CD8-positive, alpha-beta memory T cell (primary cell): Measurements from ENCODE around the gene POPDC3. TPM values are rescaled to one million over a fixed set of nuclear protein-coding genes. Genes with fewer than 3 reads are reported as not detected.

ENCODE experiments used
- CTCF ChIA-PET: fragments of 350-600 bp; sonication (Branson Sonifier 250); formaldehyde crosslinking; loops from one replicate; lab custom pipeline; 2021; ENCODE audit warnings: antibody characterized with exemption; lab: Charles Lee
- POLR2A ChIA-PET: fragments of 350-600 bp; sonication (Branson Sonifier 250); formaldehyde crosslinking; loops from one replicate; lab custom pipeline; 2021; ENCODE audit warnings: antibody characterized with exemption; lab: Charles Lee
- DNase-seq, 5 donors: peaks; one replicate each; pipeline versions ENCODE4 v3.0.0 to v3.0.0-alpha.2; 2020 to 2022; ENCODE audit warnings: mixed read lengths in 1 of 5
- H3K27ac ChIP-seq: one replicate; pipeline ENCODE4 v1.7.0; 2013; ENCODE audit warnings: low read depth, mild to moderate bottlenecking, low read length, moderate library complexity
- H3K27me3 ChIP-seq: 2 replicates; pipeline ENCODE4 v1.7.0; 2013; ENCODE audit warnings: low read length, mild to moderate bottlenecking; ENCODE audit not compliant: insufficient read depth, poor library complexity, severe bottlenecking
- H3K36me3 ChIP-seq: 2 replicates; pipeline ENCODE4 v1.7.0; 2013; ENCODE audit warnings: mild to moderate bottlenecking, low read length, moderate library complexity; ENCODE audit not compliant: insufficient read depth
- H3K4me1 ChIP-seq: 2 replicates; pipeline ENCODE4 v1.7.0; 2013; ENCODE audit warnings: mild to moderate bottlenecking, low read length, moderate library complexity; ENCODE audit not compliant: insufficient read depth
- H3K4me3 ChIP-seq: 2 replicates; pipeline ENCODE4 v1.7.0; 2013; ENCODE audit warnings: mild to moderate bottlenecking, low read length
- H3K9me3 ChIP-seq: 2 replicates; pipeline ENCODE4 v1.7.0; 2013; ENCODE audit warnings: mild to moderate bottlenecking, low read length
- H3K27ac Mint-ChIP-seq, 8 donors: one replicate each; pipeline ENCODE4 v1.8.0; 2020 to 2021; ENCODE audit warnings: mixed read lengths in 8 of 8, mild to moderate bottlenecking in 6 of 8, inconsistent platforms in 3 of 8, moderate library complexity in 3 of 8
- H3K27me3 Mint-ChIP-seq, 2 donors: one replicate each; pipeline ENCODE4 v1.8.0; 2020 to 2021; ENCODE audit warnings: mixed read lengths in 2 of 2, mild to moderate bottlenecking in 1 of 2, moderate library complexity in 1 of 2
- H3K36me3 Mint-ChIP-seq, 3 donors: one replicate each; pipeline ENCODE4 v1.8.0; 2020 to 2021; ENCODE audit warnings: mixed read lengths in 3 of 3, inconsistent platforms in 1 of 3, mild to moderate bottlenecking in 1 of 3
- H3K4me1 Mint-ChIP-seq, 3 donors: one replicate each; pipeline ENCODE4 v1.8.0; 2020 to 2021; ENCODE audit warnings: mixed read lengths in 3 of 3, inconsistent platforms in 1 of 3, mild to moderate bottlenecking in 1 of 3
- H3K4me3 Mint-ChIP-seq, 7 donors: one replicate each; pipeline ENCODE4 v1.8.0; 2020 to 2021; ENCODE audit warnings: mixed read lengths in 7 of 7, mild to moderate bottlenecking in 6 of 7, moderate library complexity in 4 of 7, inconsistent platforms in 2 of 7
- H3K9me3 Mint-ChIP-seq, 5 donors: one replicate each; pipeline ENCODE4 v1.8.0; 2020 to 2022; ENCODE audit warnings: mixed read lengths in 5 of 5, mild to moderate bottlenecking in 3 of 5, moderate library complexity in 2 of 5, inconsistent platforms in 1 of 5
- polyA plus RNA-seq: library from polyadenylated mRNA; unstranded; fragments of 300-500 nt; fragmentation: Illumina TruSeq; gene quantifications from one replicate; pipeline ENCODE4 v1.2.3, GENCODE V29; 2021
- total RNA-seq, 2 experiments: library from RNA; stranded (reverse); gene quantifications; one replicate each; pipeline ENCODE4 v1.2.3, GENCODE V29; 2021

POPDC3 gene
- total and polyA plus RNA-seq, 3 experiments from 2014 or later = not detected

GRCh38 chr6:105192707-105193465 is 13.1 kb upstream of the POPDC3 start:
- ChIA-PET CTCF (no interaction called here), POLR2A (no interaction called here)
- Mint-ChIP-seq H3K4me1 (no peaks in the 10 kb centered on the region), H3K27ac (no peak overlapping the region), H3K4me3 (no peak overlapping the region), H3K9me3 (no peaks in the 10 kb centered on the region), H3K36me3 (no peaks in the 10 kb centered on the region), H3K27me3 (peaks cover 18 to 21% of the 10 kb centered on the region in 2 donors)
- no peaks in the 10 kb centered on the region for H3K4me1 ChIP-seq
- H3K27ac ChIP-seq = no peak overlapping the region
- no peaks in the 10 kb centered on the region for H3K9me3 ChIP-seq
- H3K4me3 ChIP-seq = no peak overlapping the region
- no peaks in the 10 kb centered on the region for H3K27me3 ChIP-seq
- H3K36me3 ChIP-seq = no peaks in the 10 kb centered on the region
- DNase-seq = no peak

GRCh38 chr6:105191351-105191750 is 11.5 kb upstream of the POPDC3 start:
- no peak overlapping the region for H3K27ac Mint-ChIP-seq
- no peak overlapping the region for H3K4me3 Mint-ChIP-seq
- H3K36me3 Mint-ChIP-seq = no peaks in the 10 kb centered on the region
- no peak overlapping the region for H3K27ac ChIP-seq
- ChIA-PET POLR2A (no interaction called here), CTCF (no interaction called here)
- no peaks in the 10 kb centered on the region for H3K27me3 ChIP-seq
- no peaks in the 10 kb centered on the region for H3K4me1 ChIP-seq
- peaks cover 11 to 22% of the 10 kb centered on the region in 2 donors for H3K27me3 Mint-ChIP-seq
- DNase-seq = no peak
- H3K36me3 ChIP-seq = no peaks in the 10 kb centered on the region
- no peaks in the 10 kb centered on the region for H3K9me3 ChIP-seq
- no peaks in the 10 kb centered on the region for H3K9me3 Mint-ChIP-seq
- no peaks in the 10 kb centered on the region for H3K4me1 Mint-ChIP-seq
- H3K4me3 ChIP-seq = no peak overlapping the region

- H3K4me1 ChIP-seq = no peaks in the 10 kb centered on the region
- Mint-ChIP-seq H3K4me3 (no peak overlapping the region), H3K9me3 (no peaks in the 10 kb centered on the region), H3K27me3 (peaks cover 9 to 20% of the 10 kb centered on the region in 2 donors), H3K27ac (peak overlapping the region in 1 of 8 donors; percentile 10), H3K4me1 (no peaks in the 10 kb centered on the region), H3K36me3 (no peaks in the 10 kb centered on the region)
- H3K4me3 ChIP-seq = no peak overlapping the region
- ChIA-PET CTCF (no interaction called here), POLR2A (no interaction called here)
- no peaks in the 10 kb centered on the region for H3K9me3 ChIP-seq
- H3K27ac ChIP-seq = no peak overlapping the region
- DNase-seq = no peak
- H3K27me3 ChIP-seq = no peaks in the 10 kb centered on the region
- no peaks in the 10 kb centered on the region for H3K36me3 ChIP-seq
Measured at GRCh38 chr6:105189026-105189820, 9.4 kb upstream of the POPDC3 start.

GRCh38 chr6:105188251-105188650 is 8.4 kb upstream of the POPDC3 start:
- no peaks in the 10 kb centered on the region for H3K9me3 Mint-ChIP-seq
- Histone ChIP-seq H3K4me3 (no peak overlapping the region), H3K4me1 (no peaks in the 10 kb centered on the region), H3K36me3 (no peaks in the 10 kb centered on the region), H3K9me3 (no peaks in the 10 kb centered on the region), H3K27me3 (no peaks in the 10 kb centered on the region), H3K27ac (no peak overlapping the region)
- no peak for DNase-seq
- ChIA-PET POLR2A (no interaction called here), CTCF (no interaction called here)
- H3K27me3 Mint-ChIP-seq = peaks cover 15 to 27% of the 10 kb centered on the region in 2 donors
- H3K4me1 Mint-ChIP-seq = no peaks in the 10 kb centered on the region
- no peak overlapping the region for H3K4me3 Mint-ChIP-seq
- H3K36me3 Mint-ChIP-seq = no peaks in the 10 kb centered on the region
- no peak overlapping the region for H3K27ac Mint-ChIP-seq

DNA sequence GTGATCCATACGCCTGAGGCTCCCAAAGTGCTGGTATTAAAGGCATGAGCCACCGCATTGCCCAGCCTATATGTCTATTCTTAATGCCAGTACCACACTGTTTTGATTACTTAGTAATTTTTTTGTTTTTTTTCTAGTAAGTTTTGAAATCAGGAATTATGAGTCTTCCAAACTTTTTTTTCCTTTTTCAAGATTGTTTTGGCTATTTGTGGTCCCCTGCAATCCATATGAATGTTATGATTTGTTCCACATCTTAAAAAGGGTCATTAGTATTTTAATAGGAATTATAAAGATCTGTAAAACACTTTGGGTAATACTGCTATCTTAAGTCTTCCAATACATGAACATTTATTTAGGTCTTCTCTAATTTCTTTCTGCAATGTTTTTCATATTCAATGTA is 6.8 kb upstream of the POPDC3 start:
- Histone ChIP-seq H3K36me3 (no peaks in the 10 kb centered on the region), H3K9me3 (no peaks in the 10 kb centered on the region), H3K4me3 (no peak overlapping the region), H3K27me3 (no peaks in the 10 kb centered on the region), H3K4me1 (no peaks in the 10 kb centered on the region), H3K27ac (no peak overlapping the region)
- Mint-ChIP-seq H3K9me3 (no peaks in the 10 kb centered on the region), H3K27ac (no peak overlapping the region), H3K27me3 (peaks cover 19 to 37% of the 10 kb centered on the region in 2 donors), H3K36me3 (no peaks in the 10 kb centered on the region), H3K4me3 (no peak overlapping the region), H3K4me1 (no peaks in the 10 kb centered on the region)
- no peak for DNase-seq
- ChIA-PET CTCF (no interaction called here), POLR2A (no interaction called here)

- no peaks in the 10 kb centered on the region for H3K9me3 ChIP-seq
- Mint-ChIP-seq H3K36me3 (no peaks in the 10 kb centered on the region), H3K4me3 (no peak overlapping the region), H3K4me1 (peaks cover 0 to 9% (median 2%) of the 10 kb centered on the region in 3 donors), H3K27me3 (peaks cover 27 to 53% of the 10 kb centered on the region in 2 donors), H3K27ac (no peak overlapping the region), H3K9me3 (no peaks in the 10 kb centered on the region)
- ChIA-PET CTCF (no interaction called here), POLR2A (no interaction called here)
- no peaks in the 10 kb centered on the region for H3K4me1 ChIP-seq
- no peaks in the 10 kb centered on the region for H3K27me3 ChIP-seq
- no peak for DNase-seq
- no peak overlapping the region for H3K4me3 ChIP-seq
- no peak overlapping the region for H3K27ac ChIP-seq
- no peaks in the 10 kb centered on the region for H3K36me3 ChIP-seq
Measured at GRCh38 chr6:105184921-105185320, 5.1 kb upstream of the POPDC3 start.

GRCh38 chr6:105181981-105182515 is 2.2 kb upstream of the POPDC3 start:
- no peaks in the 10 kb centered on the region for H3K36me3 Mint-ChIP-seq
- Histone ChIP-seq H3K27me3 (no peaks in the 10 kb centered on the region), H3K9me3 (no peaks in the 10 kb centered on the region), H3K36me3 (no peaks in the 10 kb centered on the region), H3K27ac (no peak overlapping the region), H3K4me3 (no peak overlapping the region), H3K4me1 (no peaks in the 10 kb centered on the region)
- ChIA-PET CTCF (no interaction called here), POLR2A (no interaction called here)
- H3K4me1 Mint-ChIP-seq = peaks cover 0 to 14% (median 2%) of the 10 kb centered on the region in 3 donors
- H3K27me3 Mint-ChIP-seq = peaks cover 34 to 69% of the 10 kb centered on the region in 2 donors
- H3K9me3 Mint-ChIP-seq = no peaks in the 10 kb centered on the region
- no peak for DNase-seq
- no peak overlapping the region for H3K27ac Mint-ChIP-seq
- H3K4me3 Mint-ChIP-seq = no peak overlapping the region

DNA sequence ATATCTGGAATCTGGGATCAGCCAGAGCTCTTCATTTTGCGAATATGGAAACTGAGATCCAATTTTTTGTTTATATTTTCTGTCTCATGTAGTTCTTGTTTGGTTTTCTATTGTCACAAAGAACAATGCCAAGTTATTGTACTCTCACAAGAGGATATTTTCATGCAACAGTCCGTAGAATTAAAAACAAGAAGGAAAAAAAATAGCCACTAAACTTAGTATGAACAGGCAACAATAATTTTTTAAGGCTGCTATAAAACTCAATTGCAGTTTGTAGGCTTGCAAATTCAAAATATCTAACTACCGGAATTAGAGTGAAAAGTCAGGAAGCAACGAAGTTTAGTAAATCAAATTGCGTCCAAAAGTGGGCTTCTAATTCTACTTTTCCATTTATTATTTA is 1.2 kb downstream of the POPDC3 start:
- Mint-ChIP-seq H3K36me3 (no peaks in the 10 kb centered on the region), H3K4me1 (peaks cover 0 to 14% (median 2%) of the 10 kb centered on the region in 3 donors), H3K27ac (no peak overlapping the region), H3K9me3 (no peaks in the 10 kb centered on the region), H3K4me3 (peak overlapping the region in 1 of 7 donors; percentile 8), H3K27me3 (peaks cover 33 to 59% of the 10 kb centered on the region in 2 donors)
- Histone ChIP-seq H3K27me3 (no peaks in the 10 kb centered on the region), H3K4me1 (no peaks in the 10 kb centered on the region), H3K4me3 (no peak overlapping the region), H3K9me3 (no peaks in the 10 kb centered on the region), H3K27ac (no peak overlapping the region), H3K36me3 (no peaks in the 10 kb centered on the region)
- no peak for DNase-seq
- ChIA-PET POLR2A (no interaction called here), CTCF (no interaction called here)
